HFFc6 (cell line): ENCODE measurements around the gene OSGIN1. TPM values are rescaled to one million over a fixed set of nuclear protein-coding genes. Genes with fewer than 3 reads are reported as not detected.

ENCODE experiments used
- DNase-seq: peaks from one replicate; pipeline ENCODE4 v3.0.0-alpha.2; 2018
- H3K27ac Mint-ChIP-seq: 2 replicates; pipeline ENCODE4 v1.8.0; 2020; ENCODE audit warnings: mild to moderate bottlenecking, mixed read lengths
- H3K27me3 Mint-ChIP-seq: 2 replicates; pipeline ENCODE4 v1.8.0; 2021; ENCODE audit warnings: mild to moderate bottlenecking, moderate library complexity, mixed read lengths; ENCODE audit not compliant: insufficient read depth
- H3K36me3 Mint-ChIP-seq: 2 replicates; pipeline ENCODE4 v1.8.0; 2021; ENCODE audit warnings: low read depth, mixed read lengths
- H3K4me1 Mint-ChIP-seq: 2 replicates; pipeline ENCODE4 v1.8.0; 2020; ENCODE audit warnings: low read depth, mixed read lengths
- H3K4me3 Mint-ChIP-seq: 2 replicates; pipeline ENCODE4 v1.8.0; 2020; ENCODE audit warnings: mild to moderate bottlenecking, moderate library complexity, mixed read lengths
- H3K9me3 Mint-ChIP-seq: 2 replicates; pipeline ENCODE4 v1.8.0; 2020; ENCODE audit warnings: mild to moderate bottlenecking, mixed read lengths
- total RNA-seq, 6 experiments: library from RNA; stranded (reverse); fragmentation: NEBNext Ultra II Directional; extraction: Animal tissue kit (Norgen Biotek cat#: 25700); gene quantifications; 2 replicates in 1 of 6; 3 replicates in 5 of 6; pipeline ENCODE4 v1.2.3, GENCODE V29; 2021
- TF ChIP-seq, protein P1 (sequence below): fragments of 200-600 bp; sonication (generic); IDR thresholded peaks from 2 replicates; pipeline ENCODE4 v1.5.0; 2021; ENCODE audit warnings: antibody characterized with exemption, mild to moderate bottlenecking

Gene OSGIN1
- total RNA-seq, 6 experiments from 2014 or later: 3.9 to 8.6 (median 7.7) TPM

DNA sequence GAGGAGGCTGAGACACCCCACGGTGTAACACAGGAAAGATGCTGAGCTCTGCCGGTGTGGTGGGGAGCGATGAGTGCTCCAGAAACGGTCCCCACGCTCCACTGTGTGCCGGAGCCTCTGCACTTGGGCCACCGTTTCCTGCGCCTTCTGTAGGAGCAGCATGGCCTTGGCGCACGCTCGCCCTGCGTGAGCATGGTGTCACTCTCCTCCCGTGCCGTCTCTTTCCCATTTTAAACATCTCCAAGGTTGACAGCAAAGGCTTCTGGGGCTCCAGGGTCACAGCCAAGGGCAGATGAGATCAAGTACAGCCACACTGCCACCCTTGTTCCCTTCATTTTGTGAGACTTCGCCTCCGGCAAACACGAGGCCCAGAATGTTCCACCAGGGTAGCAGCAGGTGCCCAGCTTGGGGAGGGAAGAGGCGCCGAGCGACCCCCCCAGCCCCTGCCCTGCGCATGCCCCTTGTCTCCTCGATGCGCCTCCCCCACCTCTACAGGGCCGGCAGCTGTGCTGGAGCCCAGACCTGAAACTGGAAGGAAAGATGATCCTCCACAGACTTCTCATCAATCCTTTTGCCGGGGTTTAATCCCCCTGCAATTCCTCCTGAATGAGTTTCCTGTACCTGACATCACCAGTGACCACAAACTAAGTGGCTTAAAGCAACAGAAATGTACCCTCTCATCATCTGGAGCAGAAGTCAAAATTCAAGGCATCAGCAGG is 19.9 kb upstream of the OSGIN1 start:
- DNase-seq: no peak
- Mint-ChIP-seq H3K36me3 (no peaks in the 10 kb centered on the region), H3K27me3 (peaks cover 18% of the 10 kb centered on the region), H3K9me3 (no peaks in the 10 kb centered on the region), H3K4me3 (no peak overlapping the region), H3K27ac (no peak overlapping the region), H3K4me1 (peaks cover 22% of the 10 kb centered on the region; the same call in 1 of the 2 replicates)
- TF ChIP-seq, protein P1, sequence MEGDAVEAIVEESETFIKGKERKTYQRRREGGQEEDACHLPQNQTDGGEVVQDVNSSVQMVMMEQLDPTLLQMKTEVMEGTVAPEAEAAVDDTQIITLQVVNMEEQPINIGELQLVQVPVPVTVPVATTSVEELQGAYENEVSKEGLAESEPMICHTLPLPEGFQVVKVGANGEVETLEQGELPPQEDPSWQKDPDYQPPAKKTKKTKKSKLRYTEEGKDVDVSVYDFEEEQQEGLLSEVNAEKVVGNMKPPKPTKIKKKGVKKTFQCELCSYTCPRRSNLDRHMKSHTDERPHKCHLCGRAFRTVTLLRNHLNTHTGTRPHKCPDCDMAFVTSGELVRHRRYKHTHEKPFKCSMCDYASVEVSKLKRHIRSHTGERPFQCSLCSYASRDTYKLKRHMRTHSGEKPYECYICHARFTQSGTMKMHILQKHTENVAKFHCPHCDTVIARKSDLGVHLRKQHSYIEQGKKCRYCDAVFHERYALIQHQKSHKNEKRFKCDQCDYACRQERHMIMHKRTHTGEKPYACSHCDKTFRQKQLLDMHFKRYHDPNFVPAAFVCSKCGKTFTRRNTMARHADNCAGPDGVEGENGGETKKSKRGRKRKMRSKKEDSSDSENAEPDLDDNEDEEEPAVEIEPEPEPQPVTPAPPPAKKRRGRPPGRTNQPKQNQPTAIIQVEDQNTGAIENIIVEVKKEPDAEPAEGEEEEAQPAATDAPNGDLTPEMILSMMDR: no peak

DNA sequence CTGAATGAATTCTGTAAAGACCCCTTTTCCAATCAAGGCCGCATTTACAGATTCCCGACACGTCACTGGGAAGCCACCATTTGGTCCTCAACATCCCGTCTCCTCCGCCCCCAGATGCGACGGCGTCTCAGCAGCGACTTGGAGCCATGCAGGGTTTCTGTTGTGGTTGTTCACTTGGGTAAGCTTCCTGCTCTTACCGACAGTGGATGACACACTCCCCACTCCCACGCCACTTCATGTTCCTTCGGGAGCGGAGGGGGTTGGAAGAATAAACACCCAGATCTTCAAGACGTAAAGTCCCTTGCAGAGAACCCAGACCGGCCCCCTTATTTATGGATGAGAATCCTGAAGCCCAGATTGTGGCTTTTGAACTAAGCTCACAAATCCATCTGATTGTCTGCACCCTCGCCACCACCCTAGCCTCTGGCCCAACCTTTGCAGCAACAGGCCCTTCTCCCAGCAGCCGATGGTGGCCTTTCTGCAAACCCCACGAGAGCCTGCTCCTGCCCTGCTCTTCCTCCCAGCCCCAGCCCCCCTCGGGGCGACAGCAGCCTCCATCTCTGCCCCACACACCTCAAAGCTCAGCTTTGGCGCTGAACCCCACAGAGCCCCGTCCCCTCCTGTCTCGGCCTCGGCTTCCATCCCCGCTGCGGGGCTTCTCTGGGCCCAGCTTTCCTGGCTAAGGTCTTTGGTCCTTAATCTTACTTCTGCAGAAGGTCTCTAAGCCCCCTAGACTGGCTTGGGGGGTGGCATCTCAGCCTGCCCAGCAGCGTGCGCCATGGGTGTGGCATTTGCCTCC is 19.0 kb upstream of the OSGIN1 start:
- Mint-ChIP-seq H3K4me1 (peaks cover 13% of the 10 kb centered on the region), H3K27ac (no peak overlapping the region), H3K9me3 (no peaks in the 10 kb centered on the region), H3K36me3 (no peaks in the 10 kb centered on the region), H3K27me3 (peaks cover 18% of the 10 kb centered on the region), H3K4me3 (no peak overlapping the region)
- DNase-seq: no peak
- TF ChIP-seq, protein P1: no peak

DNA sequence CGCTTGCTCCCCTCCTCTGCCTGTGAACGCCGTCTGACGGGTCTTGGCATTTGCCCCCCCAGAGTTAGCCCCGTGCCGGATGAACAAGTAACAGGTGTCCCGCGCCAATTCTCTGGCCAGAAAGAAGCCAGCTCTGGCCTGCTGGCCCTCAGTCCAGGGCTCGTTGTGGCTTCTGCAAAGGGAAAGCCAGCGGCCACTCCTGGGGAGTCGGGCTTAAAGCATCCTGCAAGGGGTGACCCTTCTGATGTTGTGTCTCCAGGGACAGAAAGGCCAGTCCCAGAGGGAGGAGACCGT is 18.4 kb upstream of the OSGIN1 start:
- DNase-seq: no peak
- Mint-ChIP-seq H3K27ac (no peak overlapping the region), H3K4me3 (no peak overlapping the region), H3K27me3 (peaks cover 21% of the 10 kb centered on the region), H3K4me1 (peaks cover 18% of the 10 kb centered on the region), H3K9me3 (no peaks in the 10 kb centered on the region), H3K36me3 (peaks cover 3% of the 10 kb centered on the region; the same call in 1 of the 2 replicates)
- TF ChIP-seq, protein P1: no peak

DNA sequence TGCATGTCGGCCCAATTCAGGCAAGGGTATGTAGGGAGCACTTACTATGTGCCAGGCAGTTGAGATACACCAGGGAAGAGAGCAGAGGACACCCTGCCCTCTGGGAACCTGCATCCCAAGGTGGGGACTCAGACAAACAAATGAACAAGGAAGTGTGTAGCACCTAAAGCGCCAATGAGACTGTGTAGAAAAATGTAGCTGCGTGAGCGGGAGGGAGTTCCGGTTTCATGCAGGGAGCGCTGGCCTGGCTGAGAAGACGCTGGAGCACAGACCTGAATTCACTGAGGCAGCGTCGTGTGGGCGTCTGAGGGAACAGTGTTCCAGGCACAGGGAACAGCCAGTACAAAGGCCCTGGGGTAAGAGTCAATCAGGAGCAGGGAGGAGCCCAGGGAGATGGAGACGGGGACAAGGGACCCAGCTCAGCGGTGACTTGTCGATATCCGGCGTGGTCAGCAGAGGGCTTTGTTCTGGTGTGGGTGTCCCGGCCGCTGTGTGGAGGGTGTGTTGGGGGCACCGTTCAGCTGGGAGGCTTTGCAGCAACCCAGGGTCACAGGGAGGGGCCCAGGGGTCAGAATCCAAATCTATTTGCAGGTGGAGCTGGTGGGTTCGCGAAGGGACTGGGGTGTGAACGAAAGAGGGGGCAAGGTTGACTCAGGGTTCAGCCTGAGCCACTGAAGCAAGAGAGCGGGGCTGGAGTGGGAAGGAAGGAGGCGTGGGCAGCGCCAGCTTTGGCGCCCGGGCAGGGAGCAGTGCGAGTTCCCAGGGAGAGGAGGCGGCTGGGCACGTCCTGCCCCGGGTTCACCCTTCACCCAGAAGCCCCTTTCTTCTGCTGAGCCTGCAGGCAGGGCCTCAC is 17.8 kb upstream of the OSGIN1 start:
- TF ChIP-seq, protein P1: no peak
- H3K27ac Mint-ChIP-seq: no peak overlapping the region
- peaks cover 20% of the 10 kb centered on the region for H3K27me3 Mint-ChIP-seq
- H3K36me3 Mint-ChIP-seq: peaks cover 5% of the 10 kb centered on the region; the same call in 1 of the 2 replicates
- DNase-seq: no peak
- no peak overlapping the region for H3K4me3 Mint-ChIP-seq
- no peaks in the 10 kb centered on the region for H3K9me3 Mint-ChIP-seq
- peaks cover 18% of the 10 kb centered on the region for H3K4me1 Mint-ChIP-seq

DNA sequence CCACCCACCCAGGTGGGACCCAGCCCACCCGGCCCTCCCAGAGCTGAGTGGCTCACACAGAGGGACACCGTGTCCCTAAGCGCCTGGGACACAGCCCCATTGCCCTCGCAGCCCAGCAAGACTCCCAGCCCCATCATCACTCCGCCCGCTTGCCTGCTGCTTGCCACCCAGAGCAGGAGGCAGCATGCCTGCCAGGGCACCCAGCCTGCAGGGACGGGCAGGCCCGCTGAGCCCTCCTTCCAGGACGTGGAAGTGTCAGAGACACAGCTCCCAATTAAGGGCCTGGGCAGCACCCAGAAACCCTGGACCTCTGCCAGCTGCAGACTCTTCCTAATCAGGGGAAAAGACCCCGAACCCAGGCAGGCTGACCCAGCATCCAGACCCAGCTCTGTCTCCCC is 17.2 kb upstream of the OSGIN1 start:
- no peak for DNase-seq
- Mint-ChIP-seq H3K4me1 (peaks cover 18% of the 10 kb centered on the region), H3K36me3 (peaks cover 5% of the 10 kb centered on the region; the same call in 1 of the 2 replicates), H3K9me3 (no peaks in the 10 kb centered on the region), H3K27me3 (peaks cover 22% of the 10 kb centered on the region), H3K27ac (no peak overlapping the region), H3K4me3 (no peak overlapping the region)
- TF ChIP-seq, protein P1: no peak
